Uterus (tissue), 2 donors: ENCODE results near the gene GTF2F1.

ENCODE experiments used
- POLR2A ChIP-seq, 2 donors: fragments of 450-650 bp; IDR thresholded peaks; one replicate each; pipeline ENCODE4 v1.6.1; 2016; ENCODE audit warnings: antibody characterized with exemption in 2 of 2, mild to moderate bottlenecking in 1 of 2, moderate library complexity in 1 of 2
- TF ChIP-seq, protein P1 (sequence below), 4 experiments: fragments of 200-600 bp in 2 of 4; fragments of 450-650 bp in 2 of 4; sonication (generic) in 2 of 4; IDR thresholded peaks; one replicate each; pipeline ENCODE4 v1.5.1; 2016 to 2019; ENCODE audit warnings: antibody characterized with exemption in 4 of 4, mild to moderate bottlenecking in 2 of 4, moderate library complexity in 1 of 4

DNA sequence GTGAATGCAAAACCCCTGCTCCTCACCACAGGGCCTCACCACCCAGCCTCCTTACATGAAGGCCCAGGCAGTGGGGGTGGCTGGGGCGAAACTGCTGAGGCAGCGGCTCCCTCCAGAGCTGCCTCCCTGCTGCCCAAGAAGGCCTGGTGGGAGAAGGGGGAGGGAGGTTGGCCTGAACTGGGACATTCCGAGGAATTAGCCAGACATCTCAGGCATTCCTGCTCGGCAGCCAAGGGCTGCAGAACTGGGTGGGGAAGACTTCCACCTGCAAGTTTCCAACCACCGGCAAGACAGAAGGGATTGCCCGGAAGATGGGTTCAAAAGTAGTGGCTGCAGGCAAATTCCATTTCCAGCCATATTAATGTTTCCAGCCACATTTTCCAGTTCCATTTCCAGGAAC is 14.9 kb downstream of the GTF2F1 start:
- TF ChIP-seq, protein P1, sequence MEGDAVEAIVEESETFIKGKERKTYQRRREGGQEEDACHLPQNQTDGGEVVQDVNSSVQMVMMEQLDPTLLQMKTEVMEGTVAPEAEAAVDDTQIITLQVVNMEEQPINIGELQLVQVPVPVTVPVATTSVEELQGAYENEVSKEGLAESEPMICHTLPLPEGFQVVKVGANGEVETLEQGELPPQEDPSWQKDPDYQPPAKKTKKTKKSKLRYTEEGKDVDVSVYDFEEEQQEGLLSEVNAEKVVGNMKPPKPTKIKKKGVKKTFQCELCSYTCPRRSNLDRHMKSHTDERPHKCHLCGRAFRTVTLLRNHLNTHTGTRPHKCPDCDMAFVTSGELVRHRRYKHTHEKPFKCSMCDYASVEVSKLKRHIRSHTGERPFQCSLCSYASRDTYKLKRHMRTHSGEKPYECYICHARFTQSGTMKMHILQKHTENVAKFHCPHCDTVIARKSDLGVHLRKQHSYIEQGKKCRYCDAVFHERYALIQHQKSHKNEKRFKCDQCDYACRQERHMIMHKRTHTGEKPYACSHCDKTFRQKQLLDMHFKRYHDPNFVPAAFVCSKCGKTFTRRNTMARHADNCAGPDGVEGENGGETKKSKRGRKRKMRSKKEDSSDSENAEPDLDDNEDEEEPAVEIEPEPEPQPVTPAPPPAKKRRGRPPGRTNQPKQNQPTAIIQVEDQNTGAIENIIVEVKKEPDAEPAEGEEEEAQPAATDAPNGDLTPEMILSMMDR (IDR thresholded peaks at IDR 0.05): no peak
- no peak for TF ChIP-seq POLR2A (IDR thresholded peaks at IDR 0.05)
